ENCODE measurements around the gene ISG20L2.

Gene ISG20L2

DNA sequence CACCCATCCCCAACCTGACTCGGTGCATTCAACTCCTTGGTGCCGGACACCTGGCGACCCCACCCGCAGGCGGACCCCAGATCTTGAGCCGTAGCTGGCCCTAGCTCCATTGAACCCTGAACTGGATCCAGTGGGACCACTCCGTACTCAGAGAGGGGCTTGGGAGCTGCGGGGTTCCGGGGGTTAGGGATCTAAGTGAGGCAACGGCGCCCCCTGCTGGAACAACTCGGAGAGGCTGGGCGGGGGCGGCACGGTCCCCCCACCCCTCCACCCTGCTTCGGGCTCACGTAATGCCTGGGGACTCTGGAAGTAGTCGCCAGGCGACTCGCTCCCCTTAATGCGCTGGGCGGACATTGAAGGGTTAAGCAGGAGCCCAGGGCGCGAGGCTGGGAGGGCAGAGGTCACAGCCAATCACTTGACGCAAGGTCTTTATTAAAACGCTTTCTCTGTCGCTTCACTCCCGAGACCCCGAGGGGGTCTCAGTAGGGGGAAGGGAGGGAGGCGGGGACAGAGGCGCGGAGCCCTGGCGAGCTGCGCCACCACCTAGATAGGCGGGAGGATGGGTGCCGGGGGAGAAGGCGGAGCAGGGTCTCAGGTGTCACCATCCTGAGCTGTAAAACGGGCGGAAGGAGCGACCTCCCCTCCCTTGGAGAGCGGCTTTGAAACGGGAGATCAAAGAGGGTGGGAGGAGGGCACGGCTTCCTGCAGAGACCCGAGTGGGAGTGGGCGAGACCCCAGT is 22.5 kb downstream of the ISG20L2 start:
- DNase-seq, result peak; percentile 94

GRCh38 chr1:156705321-156705917 is 23.1 kb downstream of the ISG20L2 start, which contains the start of gene CRABP2:
Gene CRABP2, minus strand, starts transcription at chr1:156705583. Its CDS starts 137 bp downstream, at chr1:156705446.
- peak; percentile 74 for DNase-seq

DNA sequence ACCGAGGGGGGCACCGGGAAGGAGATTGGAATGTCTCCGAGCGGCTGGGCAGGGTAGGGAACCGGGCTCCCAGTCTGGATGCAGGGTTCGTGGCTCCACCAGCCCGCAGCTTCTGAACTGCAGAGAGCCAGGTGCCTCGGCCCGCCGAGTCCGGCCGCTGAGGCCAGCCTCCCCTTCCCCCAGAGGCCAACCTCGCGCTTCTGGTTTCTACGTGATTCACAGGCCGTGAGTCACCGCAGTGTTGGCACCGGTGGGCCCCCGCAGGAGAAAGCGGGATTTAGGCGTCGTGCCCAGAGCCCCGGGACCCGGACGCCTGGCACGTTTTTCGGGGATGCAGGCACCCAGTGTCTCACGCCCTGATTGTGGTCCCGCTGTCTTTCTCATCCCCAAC is 23.6 kb downstream of the ISG20L2 start:
- DNase-seq, result peak; percentile 74

DNA sequence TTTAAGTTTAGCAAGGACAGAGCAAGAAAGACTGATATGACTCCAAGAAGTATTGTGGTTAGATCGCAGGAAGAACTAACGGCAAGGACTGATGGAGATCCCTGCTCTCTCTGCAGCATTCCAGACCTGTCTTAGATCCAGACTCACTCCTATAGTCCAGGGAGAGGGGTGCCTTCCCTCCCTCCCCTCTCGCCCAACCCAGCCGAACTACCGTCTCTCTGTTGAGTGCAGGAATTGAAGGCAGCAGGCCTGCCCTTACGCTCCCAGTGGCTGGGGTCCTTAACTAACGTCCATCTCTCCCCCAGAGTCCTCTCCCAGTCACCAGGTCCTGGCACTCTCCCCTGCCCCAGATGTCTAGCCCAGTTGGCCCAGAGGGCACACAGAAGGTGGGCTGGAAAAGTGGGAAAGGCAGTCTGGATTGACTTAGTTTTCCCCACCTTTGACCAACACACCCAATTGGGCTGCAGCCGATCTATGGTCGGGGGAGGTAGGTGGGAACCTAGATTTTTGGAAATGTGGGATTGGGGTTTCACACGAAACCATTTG is 24.3 kb downstream of the ISG20L2 start:
- DNase-seq, result no peak

- DNase-seq, result no peak
Observed at GRCh38 chr1:156703741-156704140, 24.8 kb downstream of the ISG20L2 start.

- no peak for DNase-seq
Observed at GRCh38 chr1:156703336-156703735, 25.2 kb downstream of the ISG20L2 start.

DNA sequence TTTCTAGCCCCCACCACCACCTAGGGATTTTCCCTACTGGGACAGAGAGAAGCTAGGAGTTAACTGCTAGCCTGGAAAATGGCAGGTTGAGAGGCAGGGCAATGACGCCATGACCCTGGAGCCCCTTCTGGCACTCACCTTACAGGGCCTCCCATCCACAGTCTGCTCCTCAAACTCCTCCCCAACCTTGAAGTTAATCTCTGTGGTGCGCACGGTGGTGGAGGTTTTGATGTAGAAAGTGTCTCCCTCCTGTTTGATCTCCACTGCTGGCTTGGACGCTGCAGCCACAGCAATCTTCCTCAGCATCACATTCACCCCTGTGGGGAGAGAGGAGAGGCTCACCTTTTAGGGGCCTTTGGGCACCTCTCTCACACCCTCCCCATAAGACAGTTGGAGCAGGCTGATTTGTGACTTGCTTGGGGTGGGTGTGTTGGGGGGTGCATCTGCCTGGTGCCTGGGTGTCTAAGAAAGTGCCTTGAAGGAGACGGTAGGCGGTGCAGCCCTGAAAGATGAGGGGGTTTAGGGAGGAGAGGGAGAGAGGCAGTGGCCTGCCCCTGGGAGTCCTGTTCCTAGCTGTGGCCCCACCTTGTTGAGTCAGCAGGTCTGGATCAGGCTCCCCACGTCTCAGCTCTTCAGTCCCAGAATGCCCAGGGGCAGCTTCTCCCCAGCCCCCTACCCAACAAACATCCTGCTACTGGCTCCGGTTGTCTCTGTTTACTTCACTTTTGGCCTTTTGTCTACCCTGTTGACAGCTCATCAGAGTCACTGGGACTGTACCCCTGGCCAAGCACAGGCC is 27.6 kb downstream of the ISG20L2 start:
- no peak for DNase-seq

- DNase-seq, result no peak
Observed at GRCh38 chr1:156698995-156699394, 29.6 kb downstream of the ISG20L2 start.

GRCh38 chr1:156697481-156697880 is 31.1 kb downstream of the ISG20L2 start:
- no peak for DNase-seq

DNA sequence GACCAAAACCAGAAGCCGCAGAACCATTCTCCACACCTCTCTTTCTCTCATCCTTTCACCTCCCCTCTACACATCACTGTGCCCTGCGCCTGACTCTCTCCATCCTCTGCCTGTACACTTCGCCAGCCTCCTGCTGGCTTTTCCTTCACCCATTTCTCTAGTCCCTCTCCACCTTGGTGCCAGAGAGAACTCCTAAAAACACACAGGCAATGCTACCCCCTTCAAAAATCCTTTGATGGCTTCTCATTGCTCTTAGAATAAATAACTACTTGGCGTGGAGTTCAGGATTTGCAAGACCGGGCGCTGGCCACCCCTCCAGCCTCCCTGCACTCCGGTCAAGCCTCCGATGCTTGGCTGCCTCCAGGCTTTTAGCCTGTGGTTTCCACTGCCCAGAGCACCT is 31.8 kb downstream of the ISG20L2 start:
- DNase-seq, result no peak

- no peak for DNase-seq
Observed at GRCh38 chr1:156694690-156694962, 33.9 kb downstream of the ISG20L2 start.

DNA sequence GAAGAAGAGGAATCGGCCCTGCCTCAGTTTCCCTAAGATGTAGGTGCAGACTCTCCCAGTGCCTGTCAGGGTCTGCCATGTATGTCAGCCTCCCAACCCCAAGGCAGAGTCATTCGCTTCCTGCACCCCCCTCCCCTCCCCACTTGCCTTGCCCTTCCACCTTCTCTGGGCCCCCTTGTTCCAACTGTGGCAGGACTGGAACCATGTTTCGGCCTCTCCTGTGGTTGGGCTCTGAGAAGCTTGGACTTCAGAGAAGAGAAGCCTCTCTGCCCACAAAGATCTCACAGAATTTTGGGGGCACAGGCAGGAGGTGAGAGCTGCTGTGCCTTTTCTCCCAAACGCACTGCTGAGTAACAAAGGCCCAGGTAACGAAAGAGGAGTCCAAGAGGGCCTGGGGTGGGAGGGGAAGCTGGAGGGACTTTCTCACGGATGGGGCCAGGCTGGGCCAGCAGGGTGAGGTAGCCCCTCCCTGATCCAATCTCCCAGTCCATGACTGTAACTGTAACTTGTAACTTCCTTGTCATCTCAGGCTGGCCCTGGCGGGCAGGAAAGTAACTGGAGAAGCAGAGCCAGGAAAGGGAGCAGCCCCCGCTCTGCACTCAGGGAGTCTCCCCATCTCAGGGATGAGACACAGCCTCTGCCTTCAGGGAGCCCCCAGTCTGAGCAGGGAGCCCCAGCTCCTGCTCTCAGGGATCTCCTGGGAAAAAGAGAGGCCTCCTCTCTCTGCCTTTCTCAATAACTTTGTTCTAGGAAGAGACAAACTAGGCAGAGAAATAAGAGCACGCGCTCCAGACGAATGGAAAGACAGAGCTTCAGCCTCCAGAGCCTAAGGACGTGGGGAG is 34.5 kb downstream of the ISG20L2 start:
- DNase-seq, result no peak

DNA sequence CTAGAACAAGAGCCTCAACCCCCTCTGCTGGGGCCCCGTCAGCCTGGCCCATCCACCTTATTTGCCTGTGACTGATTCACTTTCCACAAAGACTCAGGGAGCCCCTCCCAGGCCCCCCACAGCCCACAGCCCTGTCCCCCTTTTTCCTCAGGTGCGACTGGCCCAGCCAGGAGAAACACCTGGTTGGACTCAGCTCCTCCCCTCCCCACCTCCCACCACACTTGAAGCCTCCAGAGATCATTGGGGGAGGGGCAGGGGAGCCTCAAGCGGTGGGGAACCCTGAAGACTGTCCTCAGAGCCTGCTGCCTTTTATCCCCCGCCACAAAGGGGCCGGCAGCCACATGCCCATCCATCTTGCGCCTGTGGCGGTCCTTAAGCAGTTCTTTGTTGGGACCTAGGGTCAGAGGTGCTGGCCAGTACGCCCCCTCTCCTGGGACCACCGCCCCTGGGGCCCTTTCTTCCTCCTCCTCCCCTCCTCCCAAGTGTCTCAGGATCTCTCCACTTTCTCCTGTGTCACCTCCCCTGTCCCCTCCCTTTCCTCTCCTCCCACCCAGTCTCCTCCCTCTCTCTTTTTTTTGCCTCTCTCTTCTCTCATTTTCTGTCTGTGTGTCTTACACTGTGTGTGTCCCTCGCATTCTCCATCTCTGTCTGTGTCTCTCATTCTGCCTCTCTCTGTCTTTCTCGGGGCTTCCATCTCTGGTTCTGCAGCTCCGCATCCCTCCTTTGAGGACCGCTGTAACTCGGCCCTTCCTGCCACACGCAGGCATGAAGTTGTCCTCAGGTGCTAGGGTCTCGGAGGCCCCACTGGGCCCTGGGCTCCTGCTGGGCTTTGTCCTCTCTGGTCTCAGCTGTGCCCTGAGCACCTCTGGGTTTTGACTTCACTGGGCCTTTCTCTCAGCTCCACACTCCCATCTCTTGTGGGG is 35.4 kb downstream of the ISG20L2 start:
- no peak for DNase-seq

DNA sequence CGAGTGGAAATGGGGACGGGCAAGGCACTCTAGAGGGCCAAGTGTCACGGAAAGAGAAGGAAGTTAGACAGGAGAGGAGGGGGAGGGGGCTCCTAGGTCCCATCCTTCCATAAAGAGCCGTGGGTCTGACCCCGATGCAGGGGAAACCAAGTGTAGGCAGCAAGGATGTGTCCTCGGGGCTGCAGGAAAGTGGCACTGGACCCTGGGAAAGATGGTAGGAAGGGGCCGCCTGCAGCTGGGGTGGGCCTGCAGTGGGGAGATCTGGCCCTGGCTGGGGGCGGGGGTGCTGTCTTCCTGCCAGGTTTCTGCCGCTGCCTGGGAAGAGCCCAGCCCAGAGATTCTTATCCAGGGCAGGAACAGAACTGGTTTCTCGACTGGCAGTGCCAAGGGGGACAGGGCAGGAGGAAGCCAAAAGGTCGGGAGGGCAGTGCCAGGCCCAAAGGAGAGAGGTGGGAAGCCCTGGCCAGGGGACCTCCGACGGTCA is 36.1 kb downstream of the ISG20L2 start:
- no peak for DNase-seq

DNA sequence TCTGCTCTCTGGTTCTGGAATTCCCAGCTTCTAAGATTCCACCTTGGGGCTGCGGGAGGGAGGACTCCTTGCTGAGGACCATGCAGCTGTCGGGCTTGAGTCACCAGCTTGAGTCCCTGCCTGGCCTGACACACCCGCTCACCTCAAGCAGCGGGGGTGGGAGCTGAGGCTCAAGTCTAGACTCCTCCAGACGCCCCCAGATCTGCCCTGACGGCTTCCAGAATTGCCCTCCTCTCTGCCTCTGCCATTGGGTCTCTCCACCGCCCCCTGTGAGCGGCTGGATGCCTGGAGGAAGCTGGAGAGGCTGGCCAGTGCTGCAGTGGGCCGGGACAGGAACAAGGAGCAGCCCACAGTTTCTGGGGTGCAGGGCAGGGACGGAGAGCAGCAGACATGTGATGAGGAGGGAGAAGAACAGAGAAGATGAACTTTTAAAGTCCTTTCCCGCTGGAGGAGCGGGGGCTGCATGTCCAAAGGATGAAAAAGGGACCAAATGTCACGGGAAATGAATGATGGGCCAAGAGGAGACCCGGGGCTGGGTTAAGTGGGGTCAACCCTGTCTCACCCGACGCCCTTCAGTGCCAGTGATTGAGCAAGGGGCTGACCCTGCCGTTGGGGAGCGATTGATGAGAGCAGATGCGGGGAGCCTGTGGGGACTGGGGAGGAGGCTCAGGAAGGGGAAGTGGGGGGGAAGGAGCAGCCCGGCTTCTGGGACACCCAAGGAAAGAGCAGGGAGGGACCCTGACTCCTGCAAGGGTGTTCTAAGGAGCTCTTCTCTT is 36.7 kb downstream of the ISG20L2 start:
- no peak for DNase-seq

DNA sequence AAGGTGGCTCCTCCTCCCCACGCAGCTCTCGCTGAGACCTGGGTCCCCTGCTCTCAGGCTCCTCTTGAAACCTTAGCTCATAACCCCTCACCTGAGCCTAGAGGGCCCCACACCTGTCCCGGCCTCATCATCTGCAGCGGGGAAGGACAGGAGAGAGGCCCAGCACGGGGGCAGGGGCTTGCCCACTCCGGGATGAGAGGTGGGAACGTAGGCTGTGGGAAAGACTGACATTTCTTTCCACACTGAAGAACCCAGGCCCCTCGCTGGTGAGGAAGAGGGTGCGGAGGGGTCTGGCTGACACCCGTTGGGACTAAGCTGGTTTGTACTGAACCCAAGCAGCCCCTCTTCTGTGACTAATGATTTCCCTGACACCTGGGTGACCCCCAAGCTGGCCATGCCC is 37.4 kb downstream of the ISG20L2 start:
- DNase-seq, result no peak

DNA sequence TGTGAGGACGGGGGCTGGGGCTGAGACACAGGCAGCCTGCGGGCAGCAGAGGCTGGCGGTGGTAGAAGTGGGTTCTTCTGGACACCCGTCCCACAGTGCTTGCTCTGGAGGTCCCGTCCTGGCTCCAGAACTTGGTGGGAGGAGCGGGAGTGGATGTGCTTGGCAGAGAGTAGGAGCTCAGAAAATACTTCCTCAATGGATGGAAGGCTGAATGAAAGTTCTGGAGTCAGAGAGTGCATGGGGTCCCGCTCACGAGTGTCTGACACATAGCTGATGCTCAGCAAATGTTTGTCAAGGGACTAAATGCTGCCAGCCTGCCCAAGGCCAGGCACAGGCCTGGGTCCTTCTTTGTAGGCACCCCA is 37.9 kb downstream of the ISG20L2 start:
- DNase-seq, result no peak

GRCh38 chr1:156689953-156690674 is 38.5 kb downstream of the ISG20L2 start:
- no peak for DNase-seq

GRCh38 chr1:156689035-156689952 is 39.3 kb downstream of the ISG20L2 start:
- DNase-seq, result peak; percentile 86
